HG02759 (cell line): ENCODE measurements around the gene AMACR.

Source experiments
- ATAC-seq: cut with Tn5 transposase; IDR thresholded peaks from one replicate; pipeline ENCODE4 v1.9.1; 2021; ENCODE audit warnings: mild to moderate bottlenecking, moderate library complexity; ENCODE audit not compliant: unreplicated experiment

AMACR gene

GRCh38 chr5:34007621-34008600 is at the start of gene AMACR:
Gene AMACR (minus strand): TSS chr5:34008050. CDS start chr5:34008019, 31 bp downstream.
- peak; percentile 89 for ATAC-seq

- ATAC-seq: no peak
Observed at GRCh38 chr5:34057569-34057968, 49.7 kb upstream of the AMACR start.

DNA sequence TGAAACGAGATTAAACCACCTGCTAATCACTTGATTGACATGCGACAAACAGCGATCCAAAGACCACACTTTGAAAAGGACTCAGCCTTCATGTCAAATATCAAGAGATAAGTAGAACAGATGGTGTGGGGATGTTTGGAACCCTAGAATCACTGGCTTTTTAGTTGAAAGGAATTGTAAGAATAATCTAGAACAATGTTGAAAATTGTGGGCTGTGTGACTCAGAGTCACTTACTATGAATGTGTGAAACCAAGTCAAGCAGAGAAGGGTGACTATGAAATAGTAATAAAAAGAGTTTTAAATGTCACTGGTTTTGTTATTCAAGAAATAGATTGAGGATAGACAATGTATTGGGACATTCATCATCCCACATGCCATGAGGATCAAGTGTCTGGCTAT is 49.3 kb upstream of the AMACR start:
- ATAC-seq: no peak

- no peak for ATAC-seq
Observed at GRCh38 chr5:34055667-34056066, 47.8 kb upstream of the AMACR start.

GRCh38 chr5:34054400-34054729 is 46.5 kb upstream of the AMACR start:
- ATAC-seq: no peak

- no peak for ATAC-seq
Observed at GRCh38 chr5:34053571-34054399, 45.9 kb upstream of the AMACR start.

DNA sequence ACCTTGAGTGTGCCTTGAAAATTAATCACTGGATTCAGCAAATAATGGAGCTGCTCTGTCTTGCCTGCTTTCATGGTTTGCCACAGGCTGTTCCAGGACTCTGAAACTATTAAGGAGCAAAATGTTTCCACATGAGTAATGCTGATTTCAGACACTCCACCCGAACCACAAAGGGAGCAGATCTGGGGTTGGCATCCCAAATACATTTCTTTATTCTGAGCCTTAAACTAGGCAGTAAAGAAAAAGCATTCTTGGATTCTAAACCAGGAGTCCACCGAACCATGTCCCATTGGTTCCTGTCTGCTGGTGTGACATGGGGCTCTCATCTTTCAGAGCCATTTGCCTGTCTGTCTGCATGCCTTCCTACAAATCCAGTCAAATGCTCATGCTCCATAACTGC is 45.3 kb upstream of the AMACR start:
- ATAC-seq: no peak

DNA sequence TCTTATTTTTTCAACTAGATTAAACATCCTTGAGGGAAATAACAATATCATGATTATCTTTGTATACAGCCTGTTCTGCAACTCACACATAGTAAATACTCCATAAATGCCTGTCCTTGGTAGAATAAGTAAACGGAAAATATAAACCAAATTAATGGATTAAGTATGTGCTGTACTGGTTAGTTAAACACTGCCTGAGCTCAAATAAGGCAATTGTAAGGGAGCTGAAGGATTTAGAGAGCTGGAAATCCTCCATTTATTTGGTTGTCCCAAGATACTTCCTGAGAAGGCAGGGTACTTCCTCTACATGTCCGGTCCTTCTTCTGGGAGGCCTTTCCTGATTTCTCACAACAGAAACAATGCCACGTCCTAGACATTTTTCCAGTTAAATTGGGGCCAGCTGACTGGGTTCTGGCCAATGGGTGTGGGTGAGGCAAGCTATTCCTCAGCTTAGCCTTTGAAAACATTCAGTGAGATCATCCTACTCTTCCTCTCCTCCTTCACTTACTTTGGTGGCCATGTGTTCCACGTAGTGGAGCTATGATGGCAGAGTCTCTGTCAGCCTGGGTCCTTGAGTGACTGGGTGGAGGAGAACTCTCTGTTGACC is 43.6 kb upstream of the AMACR start:
- no peak for ATAC-seq

- ATAC-seq: no peak
Observed at GRCh38 chr5:34047774-34048572, 40.1 kb upstream of the AMACR start.

DNA sequence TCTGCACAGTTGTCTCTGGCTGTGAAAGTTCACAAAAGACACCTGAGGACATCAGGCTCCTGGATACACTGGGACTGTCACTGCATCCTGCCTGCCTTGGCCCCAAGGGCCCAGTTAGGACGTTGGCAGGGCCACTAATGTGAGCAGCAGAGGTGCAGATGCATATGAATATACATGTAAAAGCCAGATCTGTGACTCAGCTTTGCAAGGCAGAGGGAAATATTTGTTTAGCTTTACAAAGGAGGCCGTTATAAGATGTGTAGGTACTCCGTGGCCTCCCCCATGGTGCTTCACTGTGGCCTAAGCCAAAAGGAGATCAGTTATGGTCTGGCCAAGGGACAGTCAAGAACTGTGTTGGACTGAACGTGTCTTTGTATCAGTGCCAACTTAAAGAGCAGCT is 39.3 kb upstream of the AMACR start:
- ATAC-seq: no peak

GRCh38 chr5:34045996-34046395 is 38.1 kb upstream of the AMACR start:
- no peak for ATAC-seq

- ATAC-seq: no peak
Observed at GRCh38 chr5:34045023-34045422, 37.2 kb upstream of the AMACR start.

GRCh38 chr5:34043099-34043876 is 35.4 kb upstream of the AMACR start, which contains the start of gene C1QTNF3:
Gene C1QTNF3 (minus strand): TSS chr5:34043213. CDS start chr5:34043125, 88 bp downstream.
- no peak for ATAC-seq

- ATAC-seq: peak; percentile 45
Observed at GRCh38 chr5:34042321-34042720, 34.5 kb upstream of the AMACR start.

DNA sequence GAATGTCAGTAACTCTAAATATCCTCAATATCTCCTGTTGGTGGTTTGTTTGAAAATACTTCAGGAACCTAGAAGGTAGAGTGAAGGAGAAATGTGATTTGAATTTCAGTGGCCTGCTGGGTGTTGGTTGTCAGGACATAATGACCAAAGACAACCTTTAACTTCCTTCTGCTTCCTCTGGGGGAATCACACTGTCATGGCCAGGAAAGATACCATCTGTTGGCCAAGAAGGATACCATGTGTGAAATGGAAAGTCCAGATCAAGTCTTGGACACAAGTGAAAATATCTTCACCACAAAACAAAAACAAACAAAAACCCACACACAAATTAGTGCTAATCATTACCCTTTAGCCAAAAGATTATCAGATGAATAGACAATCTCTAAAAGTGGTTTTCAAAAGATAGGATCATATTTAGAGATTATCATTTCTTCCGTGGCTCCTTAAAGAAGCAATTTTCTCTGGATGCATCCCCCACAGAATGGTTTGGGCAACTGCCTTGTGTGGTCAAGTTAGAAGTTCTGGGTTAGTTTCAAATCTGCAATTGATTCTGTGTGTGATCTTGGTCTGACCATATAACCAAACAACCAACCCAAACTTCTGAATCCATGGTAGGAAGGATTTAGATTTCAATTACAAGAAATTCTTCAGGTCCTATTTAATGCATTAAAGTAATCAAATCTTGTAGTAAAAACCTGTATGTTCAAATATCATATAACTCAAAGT is 33.6 kb upstream of the AMACR start:
- ATAC-seq: peak; percentile 63

DNA sequence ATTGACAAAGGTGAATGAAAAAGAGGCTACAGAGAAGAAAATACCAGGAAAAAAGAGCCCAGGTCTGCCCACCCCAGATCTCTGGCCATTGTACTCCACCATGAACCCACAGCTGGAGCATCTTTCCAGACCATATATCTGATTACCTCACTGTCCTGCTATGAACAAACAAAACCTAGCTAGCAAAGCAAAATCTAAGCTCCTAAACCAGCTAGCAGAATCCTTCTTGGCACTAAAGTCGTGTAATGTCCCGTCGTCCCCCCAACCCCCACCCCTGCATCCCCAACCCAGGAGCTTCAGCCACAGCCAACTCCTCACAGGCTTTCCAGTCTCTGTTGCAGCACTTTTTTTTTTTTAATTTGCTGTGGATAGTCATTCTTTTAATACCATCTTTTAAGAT is 32.6 kb upstream of the AMACR start:
- ATAC-seq: no peak

DNA sequence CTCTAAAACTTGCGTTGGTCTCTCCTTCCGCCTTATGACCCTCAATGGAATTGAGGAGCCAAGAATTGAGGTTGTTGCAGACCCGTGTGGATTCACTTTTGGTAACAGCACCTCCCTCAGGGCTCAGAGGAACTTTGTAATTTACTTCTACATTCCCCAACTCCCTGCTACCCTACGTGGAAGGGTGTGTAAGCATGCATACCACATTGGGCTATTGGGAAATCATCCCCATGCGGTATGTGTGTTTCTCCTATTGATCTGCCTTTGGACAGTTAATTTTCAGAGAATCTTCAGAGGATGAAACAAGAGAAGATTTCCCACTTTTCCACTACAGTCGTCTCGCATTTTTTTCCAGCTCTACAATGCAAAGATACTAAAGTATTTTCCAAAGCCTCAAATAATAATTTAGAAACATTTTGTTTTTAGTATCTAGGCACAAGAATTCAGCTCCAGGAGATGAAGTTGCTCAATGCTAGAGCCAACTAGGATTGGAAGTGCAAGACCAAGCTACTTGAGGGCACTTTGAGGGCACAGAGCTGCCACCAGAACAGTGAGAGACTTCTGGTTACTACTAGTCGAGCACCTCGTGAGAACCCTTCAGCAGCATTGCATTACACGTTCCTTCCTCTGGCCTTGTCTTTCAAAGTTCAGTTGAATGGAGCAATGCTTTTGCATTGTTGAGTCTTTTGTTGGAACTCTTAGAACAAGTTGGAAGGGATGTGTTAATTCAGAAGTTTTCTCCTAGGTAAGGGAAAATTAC is 31.7 kb upstream of the AMACR start:
- ATAC-seq: no peak

DNA sequence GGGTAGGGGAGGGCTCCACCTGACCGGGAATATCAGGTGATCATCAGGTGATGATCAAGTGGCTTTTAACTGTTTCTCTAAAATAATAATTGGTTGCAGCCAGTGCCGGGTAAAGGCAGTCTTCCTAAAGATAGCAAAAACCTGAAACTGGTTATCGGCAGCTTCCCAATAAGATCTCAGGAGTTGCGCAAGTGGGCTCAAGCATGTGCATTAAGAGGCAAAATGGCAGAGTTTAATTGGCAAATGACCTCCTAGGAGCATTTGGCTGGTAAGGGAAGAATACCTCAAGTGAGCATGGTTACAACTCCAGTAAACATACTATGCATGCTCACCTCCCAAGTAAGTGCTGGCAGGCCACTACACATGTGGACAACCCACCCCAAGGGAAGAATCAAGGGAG is 31.0 kb upstream of the AMACR start:
- ATAC-seq: no peak
